Neural progenitor cell (in vitro differentiated cells): ENCODE data around the gene DAP. TPM values are rescaled to one million over a fixed set of nuclear protein-coding genes. Genes with fewer than 3 reads are reported as not detected.
"Not testable (repeated sequence)": the region's sequence is repeated elsewhere in the genome, so short reads cannot be mapped to it uniquely, and the experiment has no call there.

Source experiments
- DNase-seq: peaks from one replicate; pipeline ENCODE4 v3.0.0-alpha.2; 2016; ENCODE audit warnings: low spot score
- H2AFZ ChIP-seq: fragments of 200-600 bp; sonication (generic); replicated peaks from 2 replicates; pipeline ENCODE4 v1.6.1; 2016; ENCODE audit warnings: antibody characterized with exemption
- H3F3A ChIP-seq: fragments of 200-600 bp; sonication (generic); 2 replicates; pipeline ENCODE4 v1.6.1; 2016; ENCODE audit warnings: antibody characterized with exemption, low read depth
- H3K27ac ChIP-seq: fragments of 200-600 bp; sonication (generic); 2 replicates; pipeline ENCODE4 v1.5.1; 2016; ENCODE audit warnings: mild to moderate bottlenecking
- H3K27me3 ChIP-seq: fragments of 200-600 bp; sonication (generic); 2 replicates; pipeline ENCODE4 v1.6.1; 2016; ENCODE audit warnings: mild to moderate bottlenecking, moderate library complexity
- H3K36me3 ChIP-seq: fragments of 200-600 bp; sonication (generic); 2 replicates; pipeline ENCODE4 v1.5.1; 2016
- H3K4me1 ChIP-seq: fragments of 200-600 bp; sonication (generic); 2 replicates; pipeline ENCODE4 v1.6.1; 2016; ENCODE audit warnings: mixed run types
- H3K4me2 ChIP-seq: fragments of 200-600 bp; sonication (generic); 2 replicates; pipeline ENCODE4 v1.6.1; 2016
- H3K4me3 ChIP-seq: fragments of 200-600 bp; sonication (generic); 2 replicates; pipeline ENCODE4 v1.5.1; 2016
- H3K79me2 ChIP-seq: fragments of 200-600 bp; sonication (generic); 2 replicates; pipeline ENCODE4 v1.6.1; 2016; ENCODE audit warnings: low read depth
- H3K9ac ChIP-seq: fragments of 200-600 bp; sonication (generic); 2 replicates; pipeline ENCODE4 v1.6.1; 2016
- H3K9me3 ChIP-seq: fragments of 200-600 bp; sonication (generic); 2 replicates; pipeline ENCODE4 v1.5.1; 2016; ENCODE audit warnings: low read depth
- H4K20me1 ChIP-seq: fragments of 200-600 bp; sonication (generic); 2 replicates; pipeline ENCODE4 v1.6.1; 2016; ENCODE audit warnings: low read depth
- H3K27ac Mint-ChIP-seq: 3 replicates; pipeline ENCODE4 v1.8.0; 2021; ENCODE audit warnings: mixed read lengths
- H3K27me3 Mint-ChIP-seq: 2 replicates; pipeline ENCODE4 v1.8.0; 2022; ENCODE audit warnings: low read depth, mild to moderate bottlenecking, inconsistent platforms, moderate library complexity, mixed read lengths; ENCODE audit not compliant: insufficient read depth
- H3K36me3 Mint-ChIP-seq: 3 replicates; pipeline ENCODE4 v1.8.0; 2021; ENCODE audit warnings: mixed read lengths
- H3K4me1 Mint-ChIP-seq: 3 replicates; pipeline ENCODE4 v1.8.0; 2021; ENCODE audit warnings: mixed read lengths
- H3K4me3 Mint-ChIP-seq: 3 replicates; pipeline ENCODE4 v1.8.0; 2021; ENCODE audit warnings: mild to moderate bottlenecking, moderate library complexity, mixed read lengths
- H3K9me3 Mint-ChIP-seq: 3 replicates; pipeline ENCODE4 v1.8.0; 2020; ENCODE audit warnings: mixed read lengths
- EZH2 ChIP-seq: fragments of 200-600 bp; sonication (generic); IDR thresholded peaks from 2 replicates; pipeline ENCODE4 v1.6.1; 2017; ENCODE audit warnings: antibody characterized with exemption, mild to moderate bottlenecking, moderate library complexity
- EZH2phosphoT487 ChIP-seq: fragments of 200-600 bp; sonication (generic); IDR thresholded peaks from 2 replicates; pipeline ENCODE4 v1.6.1; 2017; ENCODE audit warnings: antibody characterized with exemption
- total RNA-seq: library from RNA; depleted of rRNA; stranded (reverse); fragments of >200 nt; gene quantifications from 2 replicates; pipeline ENCODE4 v1.2.3, GENCODE V29; 2015; ENCODE audit warnings: low replicate concordance
- TF ChIP-seq, protein P1 (sequence below): fragments of 200-600 bp; sonication (generic); IDR thresholded peaks from 2 replicates; pipeline ENCODE4 v1.5.1; 2017; ENCODE audit warnings: antibody characterized with exemption, mild to moderate bottlenecking

DAP gene
- total RNA-seq, 1 donor from 2014 or later = 12.2 TPM

DNA sequence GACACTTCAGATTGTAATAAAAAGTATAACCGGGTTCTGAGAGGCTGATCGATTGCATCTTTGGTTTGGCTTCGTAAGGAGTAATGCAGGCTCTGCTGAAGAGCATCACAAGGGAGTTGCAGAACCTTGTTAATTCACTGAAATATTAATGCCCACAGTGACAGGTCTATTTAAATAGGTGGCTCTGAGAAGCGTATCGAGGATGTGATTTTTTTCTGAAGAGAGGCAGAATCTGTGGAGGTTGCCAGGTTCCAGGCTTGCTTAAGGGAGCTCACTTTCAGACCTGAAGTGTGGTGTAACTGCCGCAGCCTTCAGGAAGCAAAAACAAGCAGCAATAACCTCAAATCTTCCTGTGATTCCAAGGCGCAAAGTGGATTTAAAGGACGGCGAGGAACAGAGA is 116.8 kb downstream of the DAP start:
- no peak overlapping the region for H3K9ac ChIP-seq
- no peak overlapping the region for H2AFZ ChIP-seq
- TF ChIP-seq EZH2phosphoT487 = no peak
- TF ChIP-seq EZH2 = no peak
- TF ChIP-seq, protein P1, sequence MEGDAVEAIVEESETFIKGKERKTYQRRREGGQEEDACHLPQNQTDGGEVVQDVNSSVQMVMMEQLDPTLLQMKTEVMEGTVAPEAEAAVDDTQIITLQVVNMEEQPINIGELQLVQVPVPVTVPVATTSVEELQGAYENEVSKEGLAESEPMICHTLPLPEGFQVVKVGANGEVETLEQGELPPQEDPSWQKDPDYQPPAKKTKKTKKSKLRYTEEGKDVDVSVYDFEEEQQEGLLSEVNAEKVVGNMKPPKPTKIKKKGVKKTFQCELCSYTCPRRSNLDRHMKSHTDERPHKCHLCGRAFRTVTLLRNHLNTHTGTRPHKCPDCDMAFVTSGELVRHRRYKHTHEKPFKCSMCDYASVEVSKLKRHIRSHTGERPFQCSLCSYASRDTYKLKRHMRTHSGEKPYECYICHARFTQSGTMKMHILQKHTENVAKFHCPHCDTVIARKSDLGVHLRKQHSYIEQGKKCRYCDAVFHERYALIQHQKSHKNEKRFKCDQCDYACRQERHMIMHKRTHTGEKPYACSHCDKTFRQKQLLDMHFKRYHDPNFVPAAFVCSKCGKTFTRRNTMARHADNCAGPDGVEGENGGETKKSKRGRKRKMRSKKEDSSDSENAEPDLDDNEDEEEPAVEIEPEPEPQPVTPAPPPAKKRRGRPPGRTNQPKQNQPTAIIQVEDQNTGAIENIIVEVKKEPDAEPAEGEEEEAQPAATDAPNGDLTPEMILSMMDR = no peak
- Mint-ChIP-seq H3K27ac (no peak overlapping the region), H3K4me1 (no peaks in the 10 kb centered on the region), H3K9me3 (peaks cover 5% of the 10 kb centered on the region), H3K36me3 (no peaks in the 10 kb centered on the region), H3K27me3 (peaks cover 10% of the 10 kb centered on the region), H3K4me3 (no peak overlapping the region)
- H3K4me1 ChIP-seq = no peaks in the 10 kb centered on the region
- no peaks in the 10 kb centered on the region for H4K20me1 ChIP-seq
- H3K27ac ChIP-seq = no peak overlapping the region
- H3F3A ChIP-seq = no peaks in the 10 kb centered on the region
- no peak for DNase-seq
- H3K4me2 ChIP-seq = no peak overlapping the region
- H3K27me3 ChIP-seq = no peaks in the 10 kb centered on the region
- H3K4me3 ChIP-seq = no peak overlapping the region
- H3K9me3 ChIP-seq = no peaks in the 10 kb centered on the region
- no peaks in the 10 kb centered on the region for H3K36me3 ChIP-seq
- H3K79me2 ChIP-seq = no peaks in the 10 kb centered on the region

- H3K27ac Mint-ChIP-seq = no peak overlapping the region
- no peaks in the 10 kb centered on the region for H3K79me2 ChIP-seq
- no peak for DNase-seq
Observed at GRCh38 chr5:10642367-10642766, 118.7 kb downstream of the DAP start.

DNA sequence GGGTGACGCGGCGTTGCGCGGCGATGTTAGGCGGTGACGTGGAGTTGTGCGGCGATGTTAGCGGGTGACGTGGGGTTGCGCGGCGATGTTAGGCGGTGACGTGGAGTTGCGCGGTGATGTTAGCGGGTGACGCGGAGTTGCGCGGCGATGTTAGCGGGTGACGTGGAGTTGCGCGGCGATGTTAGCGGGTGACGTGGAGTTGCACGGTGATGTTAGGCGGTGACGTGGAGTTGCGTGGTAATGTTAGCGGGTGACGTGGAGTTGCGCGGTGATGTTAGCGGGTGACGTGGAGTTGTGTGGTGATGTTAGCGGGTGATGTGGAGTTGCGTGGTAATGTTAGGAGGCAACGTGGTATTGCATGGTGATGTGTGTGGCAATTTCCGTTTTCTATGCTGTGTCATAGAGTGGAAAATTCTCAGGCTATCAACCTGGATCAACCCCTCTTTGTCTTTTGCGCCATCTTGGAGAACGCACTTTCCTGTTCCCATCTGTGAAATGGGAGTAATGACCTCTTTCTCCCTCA is 121.1 kb downstream of the DAP start:
- Mint-ChIP-seq H3K27ac (no peak overlapping the region), H3K4me1 (peaks cover 21% of the 10 kb centered on the region), H3K9me3 (peaks cover 11% of the 10 kb centered on the region), H3K27me3 (peaks cover 14% of the 10 kb centered on the region), H3K4me3 (no peak overlapping the region), H3K36me3 (no peaks in the 10 kb centered on the region)
- H3K36me3 ChIP-seq = no peaks in the 10 kb centered on the region
- H3K4me1 ChIP-seq = no peaks in the 10 kb centered on the region
- no peak overlapping the region for H3K9ac ChIP-seq
- H3K27me3 ChIP-seq = peaks cover 5% of the 10 kb centered on the region
- H3K4me3 ChIP-seq = no peak overlapping the region
- no peaks in the 10 kb centered on the region for H3K79me2 ChIP-seq
- no peak overlapping the region for H2AFZ ChIP-seq
- H3F3A ChIP-seq = peaks cover 4% of the 10 kb centered on the region
- no peak for DNase-seq
- no peak overlapping the region for H3K27ac ChIP-seq
- no peaks in the 10 kb centered on the region for H3K9me3 ChIP-seq
- no peaks in the 10 kb centered on the region for H4K20me1 ChIP-seq
- TF ChIP-seq EZH2 (no peak), EZH2phosphoT487 (no peak)
- TF ChIP-seq, protein P1 = no peak
- H3K4me2 ChIP-seq = no peak overlapping the region

More at GRCh38 chr5:10642367-10642766, 118.7 kb downstream of the DAP start:
- H3K27ac ChIP-seq = no peak overlapping the region
- no peak overlapping the region for H2AFZ ChIP-seq
- no peaks in the 10 kb centered on the region for H3K36me3 Mint-ChIP-seq
- H3K27me3 ChIP-seq = peaks cover under 1% of the 10 kb centered on the region
- H3K4me1 ChIP-seq = no peaks in the 10 kb centered on the region
- H3K9me3 ChIP-seq = no peaks in the 10 kb centered on the region
- H3F3A ChIP-seq = peaks cover 4% of the 10 kb centered on the region
- H3K4me2 ChIP-seq = no peak overlapping the region
- H4K20me1 ChIP-seq = no peaks in the 10 kb centered on the region
- no peak overlapping the region for H3K9ac ChIP-seq
- peaks cover 10% of the 10 kb centered on the region for H3K27me3 Mint-ChIP-seq
- H3K36me3 ChIP-seq = no peaks in the 10 kb centered on the region
- peaks cover 10% of the 10 kb centered on the region for H3K4me1 Mint-ChIP-seq
- peaks cover 11% of the 10 kb centered on the region for H3K9me3 Mint-ChIP-seq
- no peak overlapping the region for H3K4me3 Mint-ChIP-seq
- TF ChIP-seq, protein P1 = no peak
- TF ChIP-seq EZH2phosphoT487 = no peak
- no peak for TF ChIP-seq EZH2
- H3K4me3 ChIP-seq = no peak overlapping the region

DNA sequence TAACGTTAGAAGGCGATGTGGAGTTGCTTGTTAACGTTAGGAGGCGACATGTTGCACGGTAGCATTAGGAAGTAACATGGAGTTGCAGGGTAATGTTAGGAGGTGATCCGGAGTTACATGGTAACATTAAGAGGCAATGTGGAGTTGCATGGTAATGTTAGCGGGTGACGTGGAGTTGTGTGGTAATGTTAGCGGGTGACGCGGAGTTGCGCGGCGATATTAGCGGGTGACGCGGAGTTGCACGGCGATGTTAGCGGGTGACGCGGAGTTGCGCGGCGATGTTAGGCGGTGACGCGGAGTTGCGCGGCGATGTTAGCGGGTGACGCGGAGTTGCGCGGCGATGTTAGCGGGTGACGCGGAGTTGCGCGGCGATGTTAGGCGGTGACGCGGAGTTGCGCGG is 122.3 kb downstream of the DAP start:
- not testable (repeated sequence) for H3K4me2 ChIP-seq, H3K4me3 Mint-ChIP-seq
- peaks cover 23% of the 10 kb centered on the region for H3K4me1 Mint-ChIP-seq

More for the DNA sequence above, 122.3 kb downstream of the DAP start:
- H3K9ac ChIP-seq, H3K79me2 ChIP-seq, H3K36me3 Mint-ChIP-seq, H3K27ac ChIP-seq, H3K4me3 ChIP-seq, H3K27me3 ChIP-seq, H4K20me1 ChIP-seq, H3K9me3 ChIP-seq, H3K36me3 ChIP-seq, H3K4me1 ChIP-seq, H2AFZ ChIP-seq, DNase-seq, H3F3A ChIP-seq: not testable (repeated sequence)
- H3K27ac Mint-ChIP-seq = peak overlapping the region; percentile 64
- peaks cover 11% of the 10 kb centered on the region for H3K9me3 Mint-ChIP-seq
- peaks cover 14% of the 10 kb centered on the region for H3K27me3 Mint-ChIP-seq
